H1 (cell line): Measurements from ENCODE around the gene NANOGP8.

Source experiments
- BACH1 ChIP-seq: IDR thresholded peaks from 2 replicates; pipeline ENCODE4 v1.6.1; 2012; ENCODE audit warnings: low read length, improper control_type of control experiment
- CBX5 ChIP-seq: fragments of 300-800, 300-1000 bp; sonication (generic); IDR thresholded peaks from 2 replicates; pipeline ENCODE4 v1.7.1; 2016; ENCODE audit warnings: antibody characterized with exemption, low read length, low read depth
- CTCF ChIP-seq, 3 experiments: IDR thresholded peaks; 1 replicate in 2 of 3; 2 replicates in 1 of 3; pipeline versions ENCODE4 v1.5.1 to v1.6.1; 2011; ENCODE audit warnings: low read length in 3 of 3, mild to moderate bottlenecking in 3 of 3, inconsistent platforms in 2 of 3, low read depth in 1 of 3, moderate library complexity in 1 of 3; ENCODE audit not compliant: insufficient read depth in 1 of 3; ENCODE audit errors: control extremely low read depth in 1 of 3
- GABPA ChIP-seq: IDR thresholded peaks from 2 replicates; pipeline ENCODE4 v1.6.1; 2011; ENCODE audit warnings: mild to moderate bottlenecking, low read length, moderate library complexity, borderline replicate concordance; ENCODE audit not compliant: insufficient read depth
- NANOG ChIP-seq: IDR thresholded peaks from 2 replicates; pipeline ENCODE4 v1.6.1; 2011; ENCODE audit warnings: low read length, low read depth, mild to moderate bottlenecking, inconsistent platforms; ENCODE audit not compliant: insufficient read depth, poor library complexity, severe bottlenecking
- NRF1 ChIP-seq: IDR thresholded peaks from 2 replicates; pipeline ENCODE4 v1.6.1; 2011; ENCODE audit warnings: mild to moderate bottlenecking, low read depth, low read length, improper control_type of control experiment
- POLR2A ChIP-seq, 2 experiments: IDR thresholded peaks; 1 replicate in 1 of 2; 2 replicates in 1 of 2; pipeline ENCODE4 v1.6.1; 2011; ENCODE audit warnings: low read depth in 2 of 2, low read length in 2 of 2, mild to moderate bottlenecking in 2 of 2; ENCODE audit errors: control extremely low read depth in 1 of 2
- POLR2AphosphoS5 ChIP-seq: IDR thresholded peaks from 2 replicates; pipeline ENCODE4 v1.6.1; 2011; ENCODE audit warnings: low read depth, low read length
- RFX5 ChIP-seq: IDR thresholded peaks from 2 replicates; pipeline ENCODE4 v1.6.1; 2011; ENCODE audit warnings: low read depth, low read length, improper control_type of control experiment, borderline replicate concordance
- SP1 ChIP-seq: IDR thresholded peaks from 2 replicates; pipeline ENCODE4 v1.6.1; 2011; ENCODE audit warnings: low read depth, low read length
- USF2 ChIP-seq: IDR thresholded peaks from 2 replicates; pipeline ENCODE4 v1.6.1; 2011; ENCODE audit warnings: low read length, improper control_type of control experiment

DNA sequence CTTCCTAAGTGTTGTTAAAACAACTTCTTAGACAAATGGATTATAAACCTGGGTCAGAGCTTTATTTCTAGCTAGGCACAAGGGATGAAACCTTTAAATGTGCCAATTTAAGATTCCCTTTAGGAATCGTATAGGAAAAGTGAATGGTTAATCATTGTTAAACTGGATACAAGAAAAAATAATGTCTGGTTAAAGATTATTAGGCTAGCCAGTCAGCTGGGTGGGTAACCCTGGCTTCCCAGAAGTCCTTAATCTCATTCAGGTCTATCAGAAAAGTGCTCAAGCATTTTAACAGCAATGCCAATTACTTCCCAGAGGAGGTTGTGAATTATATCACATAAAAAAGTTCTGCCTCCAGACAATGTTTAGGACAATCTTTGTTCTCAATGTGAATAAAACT, 37.6 kb downstream of the NANOGP8 start:
- TF ChIP-seq CTCF (IDR thresholded peaks at IDR 0.05; ENCODE audit: control extremely low read depth in 1 of 3, insufficient read depth in 1 of 3, low read depth in 1 of 3, low read length in 3 of 3) = no peak
- no peak for TF ChIP-seq RFX5
- TF ChIP-seq BACH1 = no peak
- TF ChIP-seq POLR2A (IDR thresholded peaks at IDR 0.05; ENCODE audit: control extremely low read depth in 1 of 2, low read depth in 2 of 2, low read length in 2 of 2) = no peak
- TF ChIP-seq SP1 = no peak
- no peak for TF ChIP-seq GABPA
- TF ChIP-seq NRF1 = no peak
- no peak for TF ChIP-seq NANOG
- no peak for TF ChIP-seq POLR2AphosphoS5
- no peak for TF ChIP-seq USF2
- TF ChIP-seq CBX5 = no peak
